ENCODE data around the gene RTP4.

DNA sequence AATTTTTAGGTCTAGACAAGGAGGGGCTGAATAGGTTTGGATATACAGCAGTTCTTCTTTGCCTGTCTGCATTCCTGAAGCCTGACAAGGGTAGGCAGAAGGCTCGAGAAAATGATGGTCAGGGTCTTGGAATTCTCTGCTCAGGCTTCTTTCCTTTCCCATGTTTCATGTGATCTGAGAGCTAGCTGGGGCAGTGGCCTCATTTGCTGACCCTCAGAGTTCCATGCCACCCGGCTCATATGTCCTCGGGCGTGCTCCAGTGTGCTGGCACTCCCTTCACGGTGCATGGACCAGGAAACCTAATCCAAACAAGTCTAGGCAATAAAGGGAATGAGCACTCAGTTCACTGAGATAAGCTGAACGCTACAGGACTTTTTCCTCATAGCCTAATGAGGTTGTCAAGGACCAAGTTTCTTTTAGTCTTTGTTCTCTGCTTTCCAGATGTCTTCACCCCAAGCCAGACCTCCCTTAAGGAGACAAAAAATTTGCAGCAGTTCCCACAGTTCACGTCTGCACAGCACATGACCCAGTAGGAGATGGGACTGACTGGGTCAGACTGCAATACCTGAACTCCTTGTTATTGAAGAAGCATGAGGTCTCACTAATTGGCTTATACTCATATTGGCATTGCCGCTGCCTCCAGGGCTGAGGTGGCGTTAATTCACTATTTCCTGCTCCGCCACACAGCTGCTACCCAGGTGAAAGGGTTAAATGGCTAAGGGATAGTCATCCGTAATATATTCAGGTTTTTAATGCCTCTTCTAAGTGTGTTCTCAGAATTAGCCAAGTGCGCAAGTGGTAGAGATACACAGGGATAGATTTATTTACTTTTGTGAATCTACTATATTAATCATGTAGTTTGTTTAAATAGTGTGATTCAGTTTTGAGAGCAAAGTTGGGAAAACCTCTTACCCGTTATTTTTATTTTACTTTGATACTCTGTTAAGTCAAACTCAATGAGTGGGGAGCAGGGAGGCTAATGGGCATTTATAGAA is 15.3 kb upstream of the RTP4 start:
- no peak for TF ChIP-seq CTCF (IDR thresholded peaks at IDR 0.05)
- no peak for TF ChIP-seq ZFX (IDR thresholded peaks at IDR 0.05; ENCODE audit: borderline replicate concordance)
